Measurements from ENCODE around the gene CRACDL. TPM values are rescaled to one million over a fixed set of nuclear protein-coding genes. Genes with fewer than 3 reads are reported as not detected.

The CRACDL gene
- total and polyA plus RNA-seq, 2 of the 13 experiments (the other 11 are each of a cell fraction or from before 2014, with no cell fraction given): 0.15 to 0.26 TPM

- TF ChIP-seq ZNF432 (CRISPR knock-in tag; IDR thresholded peaks at IDR 0.05; ENCODE audit: borderline replicate concordance) (no peak), EP300 (IDR thresholded peaks at IDR 0.05; ENCODE audit: low read depth in 2 of 2, low read length in 2 of 2) (no peak), EP300 (CRISPR knock-in tag; IDR thresholded peaks at IDR 0.05; ENCODE audit: borderline replicate concordance) (no peak), MED8 (CRISPR knock-in tag; IDR thresholded peaks at IDR 0.05; ENCODE audit: insufficient replicate concordance) (no peak), ZKSCAN8 (CRISPR knock-in tag; IDR thresholded peaks at IDR 0.05; ENCODE audit: borderline replicate concordance) (no peak), ZFP91 (CRISPR knock-in tag; IDR thresholded peaks at IDR 0.05; ENCODE audit: borderline replicate concordance) (peak; percentile 11; the same call in 1 of the 2 replicates), HNF1A (IDR thresholded peaks at IDR 0.05; ENCODE audit: low read depth) (no peak), HNF1A (CRISPR knock-in tag; IDR thresholded peaks at IDR 0.05; ENCODE audit: borderline replicate concordance) (0 out of 2 replicates have a peak, but pooled peaks have one; percentile 18), ZZZ3 (CRISPR knock-in tag; IDR thresholded peaks at IDR 0.05; ENCODE audit: borderline replicate concordance) (peak; percentile 46; the same call in 1 of the 2 replicates), ZBTB38 (CRISPR knock-in tag; IDR thresholded peaks at IDR 0.05) (0 out of 2 replicates have a peak, but pooled peaks have one; percentile 41), ZNF543 (CRISPR knock-in tag; IDR thresholded peaks at IDR 0.05) (0 out of 2 replicates have a peak, but pooled peaks have one; percentile 35), RBAK (CRISPR knock-in tag; IDR thresholded peaks at IDR 0.05) (no peak), ZNF747 (CRISPR knock-in tag; IDR thresholded peaks at IDR 0.05; ENCODE audit: borderline replicate concordance) (no peak), ZBTB8A (CRISPR knock-in tag; IDR thresholded peaks at IDR 0.05; ENCODE audit: borderline replicate concordance, low read depth) (no peak), HNRNPUL1 (IDR thresholded peaks at IDR 0.05; ENCODE audit: low read depth, low read length) (no peak), MTA1 (CRISPR knock-in tag; IDR thresholded peaks at IDR 0.05; ENCODE audit: borderline replicate concordance) (peak; percentile 49; the same call in 1 of the 2 replicates)
- TF ChIP-seq, protein P1, sequence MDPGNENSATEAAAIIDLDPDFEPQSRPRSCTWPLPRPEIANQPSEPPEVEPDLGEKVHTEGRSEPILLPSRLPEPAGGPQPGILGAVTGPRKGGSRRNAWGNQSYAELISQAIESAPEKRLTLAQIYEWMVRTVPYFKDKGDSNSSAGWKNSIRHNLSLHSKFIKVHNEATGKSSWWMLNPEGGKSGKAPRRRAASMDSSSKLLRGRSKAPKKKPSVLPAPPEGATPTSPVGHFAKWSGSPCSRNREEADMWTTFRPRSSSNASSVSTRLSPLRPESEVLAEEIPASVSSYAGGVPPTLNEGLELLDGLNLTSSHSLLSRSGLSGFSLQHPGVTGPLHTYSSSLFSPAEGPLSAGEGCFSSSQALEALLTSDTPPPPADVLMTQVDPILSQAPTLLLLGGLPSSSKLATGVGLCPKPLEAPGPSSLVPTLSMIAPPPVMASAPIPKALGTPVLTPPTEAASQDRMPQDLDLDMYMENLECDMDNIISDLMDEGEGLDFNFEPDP (CRISPR knock-in tag; conservative IDR thresholded peaks at IDR 0.05): 0 out of 2 replicates have a peak, but pooled peaks have one; percentile 47
- TF ChIP-seq, protein P2, sequence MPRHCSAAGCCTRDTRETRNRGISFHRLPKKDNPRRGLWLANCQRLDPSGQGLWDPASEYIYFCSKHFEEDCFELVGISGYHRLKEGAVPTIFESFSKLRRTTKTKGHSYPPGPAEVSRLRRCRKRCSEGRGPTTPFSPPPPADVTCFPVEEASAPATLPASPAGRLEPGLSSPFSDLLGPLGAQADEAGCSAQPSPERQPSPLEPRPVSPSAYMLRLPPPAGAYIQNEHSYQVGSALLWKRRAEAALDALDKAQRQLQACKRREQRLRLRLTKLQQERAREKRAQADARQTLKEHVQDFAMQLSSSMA (CRISPR knock-in tag; IDR thresholded peaks at IDR 0.05): 0 out of 2 replicates have a peak, but pooled peaks have one; percentile 31
Observed at GRCh38 chr2:98796775-98797544, 139.1 kb downstream of the CRACDL start (continued).
